GM12801 (cell line): ENCODE data around the gene TMED8.

Experiments
- TF ChIP-seq, protein P1 (sequence below): IDR thresholded peaks from one replicate; pipeline ENCODE4 v1.5.1; 2011; ENCODE audit warnings: control low read depth; ENCODE audit not compliant: insufficient read length; ENCODE audit errors: extremely low read depth

TMED8 gene, protein sequence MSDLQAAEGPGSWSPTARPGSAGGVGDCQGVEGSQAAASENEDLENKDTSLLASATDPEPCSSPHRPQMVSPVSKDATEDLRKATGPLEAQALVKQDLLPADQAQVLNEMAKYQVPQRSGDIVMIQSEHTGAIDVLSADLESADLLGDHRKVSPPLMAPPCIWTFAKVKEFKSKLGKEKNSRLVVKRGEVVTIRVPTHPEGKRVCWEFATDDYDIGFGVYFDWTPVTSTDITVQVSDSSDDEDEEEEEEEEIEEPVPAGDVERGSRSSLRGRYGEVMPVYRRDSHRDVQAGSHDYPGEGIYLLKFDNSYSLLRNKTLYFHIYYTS

DNA sequence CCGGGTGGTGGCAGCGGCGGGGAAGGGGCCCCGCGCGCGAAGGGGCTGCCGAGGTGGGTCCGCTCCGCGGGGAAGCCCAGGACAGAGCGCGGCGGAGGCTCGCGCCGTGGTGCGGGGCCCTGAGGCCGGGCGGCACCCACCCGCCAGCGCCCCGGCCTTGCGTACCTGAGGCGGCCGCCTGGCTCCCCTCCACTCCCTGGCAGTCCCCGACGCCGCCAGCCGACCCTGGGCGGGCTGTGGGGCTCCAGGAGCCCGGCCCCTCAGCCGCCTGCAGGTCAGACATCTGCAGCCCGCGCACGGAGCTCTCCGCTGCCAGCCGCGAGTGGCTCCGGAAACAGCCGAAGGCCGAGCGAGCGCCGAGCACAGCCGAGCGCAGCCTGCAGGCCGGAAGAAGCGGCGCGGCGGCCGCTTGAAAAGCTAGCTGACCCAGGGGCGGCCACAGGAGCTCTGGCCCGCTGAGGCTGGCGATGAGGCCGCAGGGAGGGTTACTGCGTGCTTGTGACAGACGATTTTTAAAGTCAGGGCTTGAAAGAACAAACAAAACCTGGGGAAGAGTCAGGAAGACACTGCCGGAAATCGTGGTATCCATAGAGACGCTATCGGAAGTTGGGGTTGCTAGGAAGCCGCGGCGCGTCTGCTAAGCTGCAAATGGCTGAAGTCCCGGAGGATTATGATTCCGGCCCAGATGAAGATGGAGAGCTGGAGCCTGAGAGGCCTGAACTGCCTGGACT is at the start of gene TMED8, which contains the start of gene SAMD15:
Gene TMED8, minus strand, starts transcription at position 324 of the 731 bp plus-strand sequence. Its CDS starts 41 bp downstream, at position 283.
Gene SAMD15, plus strand, starts transcription at position 609 of the 731 bp plus-strand sequence. Its CDS starts 40 bp downstream, at position 649.
- TF ChIP-seq, protein P1, sequence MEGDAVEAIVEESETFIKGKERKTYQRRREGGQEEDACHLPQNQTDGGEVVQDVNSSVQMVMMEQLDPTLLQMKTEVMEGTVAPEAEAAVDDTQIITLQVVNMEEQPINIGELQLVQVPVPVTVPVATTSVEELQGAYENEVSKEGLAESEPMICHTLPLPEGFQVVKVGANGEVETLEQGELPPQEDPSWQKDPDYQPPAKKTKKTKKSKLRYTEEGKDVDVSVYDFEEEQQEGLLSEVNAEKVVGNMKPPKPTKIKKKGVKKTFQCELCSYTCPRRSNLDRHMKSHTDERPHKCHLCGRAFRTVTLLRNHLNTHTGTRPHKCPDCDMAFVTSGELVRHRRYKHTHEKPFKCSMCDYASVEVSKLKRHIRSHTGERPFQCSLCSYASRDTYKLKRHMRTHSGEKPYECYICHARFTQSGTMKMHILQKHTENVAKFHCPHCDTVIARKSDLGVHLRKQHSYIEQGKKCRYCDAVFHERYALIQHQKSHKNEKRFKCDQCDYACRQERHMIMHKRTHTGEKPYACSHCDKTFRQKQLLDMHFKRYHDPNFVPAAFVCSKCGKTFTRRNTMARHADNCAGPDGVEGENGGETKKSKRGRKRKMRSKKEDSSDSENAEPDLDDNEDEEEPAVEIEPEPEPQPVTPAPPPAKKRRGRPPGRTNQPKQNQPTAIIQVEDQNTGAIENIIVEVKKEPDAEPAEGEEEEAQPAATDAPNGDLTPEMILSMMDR = no peak

DNA sequence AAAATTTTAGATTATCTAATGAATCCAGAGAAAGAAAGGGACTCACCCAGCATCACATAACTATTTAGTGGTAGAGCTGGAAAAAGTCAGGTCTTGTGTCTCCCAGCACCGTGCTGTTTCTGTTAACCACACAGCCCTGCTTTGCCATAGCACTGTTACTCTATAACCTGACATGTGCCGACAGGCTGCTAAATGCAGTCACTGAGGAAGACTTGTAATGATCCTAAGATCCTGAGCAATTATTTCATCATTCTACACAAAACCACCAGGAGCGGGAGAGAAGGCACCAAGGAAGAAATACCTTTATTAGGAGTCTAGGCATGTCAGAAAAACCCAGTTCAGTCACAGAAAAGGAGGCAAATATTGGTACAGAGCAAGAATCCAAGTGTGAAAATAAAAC is 49.5 kb upstream of the TMED8 start:
- TF ChIP-seq, protein P1 = no peak

- TF ChIP-seq, protein P1 = no peak
Observed at GRCh38 chr14:77424862-77425261, 48.0 kb upstream of the TMED8 start.

DNA sequence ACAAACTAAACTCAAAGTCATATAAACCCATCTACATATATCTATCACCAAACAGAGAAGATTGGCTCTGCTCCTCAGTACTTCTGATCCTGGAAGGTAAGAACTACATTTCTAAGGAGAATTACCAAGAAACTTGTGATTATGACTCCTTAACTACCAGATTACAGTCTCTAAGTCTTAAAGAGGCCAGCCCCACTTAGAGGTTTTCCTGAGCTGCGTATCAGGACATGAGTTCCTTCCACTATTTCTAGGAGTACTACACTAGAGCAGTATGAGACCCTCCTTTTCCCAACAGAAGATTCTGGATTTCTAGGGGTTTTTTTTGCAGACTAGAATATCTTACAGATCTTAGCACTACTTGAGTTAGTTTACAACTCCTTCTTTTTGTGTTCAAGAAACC is 46.5 kb upstream of the TMED8 start, which contains the start of gene NOXRED1:
Gene NOXRED1, minus strand, starts transcription at position 101 of the 400 bp plus-strand sequence. CDS start 634 bp downstream, outside the sequence.
- TF ChIP-seq, protein P1 = no peak

- TF ChIP-seq, protein P1 = no peak
Observed at GRCh38 chr14:77421201-77421600, 44.3 kb upstream of the TMED8 start.

GRCh38 chr14:77416836-77417235 is 39.9 kb upstream of the TMED8 start:
- TF ChIP-seq, protein P1 = no peak

- TF ChIP-seq, protein P1 = no peak
Observed at GRCh38 chr14:77409131-77409533, 32.2 kb upstream of the TMED8 start.
